Panc1 (cell line): ENCODE data around the gene GFI1B. TPM values are rescaled to one million over a fixed set of nuclear protein-coding genes. Genes with fewer than 3 reads are reported as not detected.

Source experiments
- ATAC-seq: fragments of 200-7000 bp; cut with Tn5 transposase; 2 replicates; pipeline ENCODE4 v1.9.1; 2020; ENCODE audit warnings: mild to moderate bottlenecking, moderate library complexity
- BruUV-seq: library from RNA; stranded (reverse); fragments of 400-500 nt; replicated peaks from 2 replicates; lab custom pipeline; 2021; lab: Mats Ljungman, UMichigan
- CTCF ChIA-PET: fragments of 300-600 bp; sonication (Branson Sonifier 250); formaldehyde crosslinking; loops from one replicate; lab custom pipeline; 2022; ENCODE audit warnings: antibody characterized with exemption; lab: Charles Lee
- POLR2A ChIA-PET: fragments of 300-600 bp; sonication (Branson Sonifier 250); formaldehyde crosslinking; loops from one replicate; lab custom pipeline; 2022; ENCODE audit warnings: antibody characterized with exemption; lab: Charles Lee
- DNase-seq: peaks from one replicate; pipeline ENCODE4 v3.0.0-alpha.2; 2010; ENCODE audit warnings: low read depth, low spot score
- H3K27ac ChIP-seq: 2 replicates; pipeline ENCODE4 v1.5.1; 2011; ENCODE audit warnings: mild to moderate bottlenecking, low read length, inconsistent platforms
- H3K27me3 ChIP-seq: fragments of 200-500 bp; sonication (Bioruptor generic); 2 replicates; pipeline ENCODE4 v1.6.0; 2014; ENCODE audit warnings: low read length, inconsistent platforms; ENCODE audit not compliant: control insufficient read depth, insufficient read depth
- H3K36me3 ChIP-seq: fragments of 200-500 bp; sonication (Bioruptor generic); 2 replicates; pipeline ENCODE4 v1.5.1; 2014; ENCODE audit warnings: inconsistent platforms, mild to moderate bottlenecking, low read length, moderate library complexity; ENCODE audit not compliant: control insufficient read depth, insufficient read depth
- H3K4me1 ChIP-seq: 2 replicates; pipeline ENCODE4 v1.5.1; 2011; ENCODE audit warnings: inconsistent platforms, mild to moderate bottlenecking, low read length, moderate library complexity; ENCODE audit not compliant: control insufficient read depth, insufficient read depth
- H3K4me3 ChIP-seq, 2 experiments: 2 replicates each; pipeline ENCODE4 v1.5.1; 2011 to 2012; ENCODE audit warnings: low read depth in 2 of 2, low read length in 2 of 2, mild to moderate bottlenecking in 2 of 2, inconsistent platforms in 1 of 2, moderate library complexity in 1 of 2
- H3K9me3 ChIP-seq: fragments of 200-500 bp; sonication (Bioruptor generic); 2 replicates; pipeline ENCODE4 v1.5.1; 2014; ENCODE audit warnings: low read depth, mild to moderate bottlenecking, inconsistent platforms, low read length, moderate library complexity; ENCODE audit not compliant: control insufficient read depth, insufficient read depth
- CTCF ChIP-seq: fragments of 450-650 bp; IDR thresholded peaks from 2 replicates; pipeline ENCODE4 v1.5.1; 2017; ENCODE audit warnings: mild to moderate bottlenecking
- POLR2AphosphoS5 ChIP-seq: IDR thresholded peaks from 2 replicates; pipeline ENCODE4 v1.6.1; 2012; ENCODE audit warnings: mild to moderate bottlenecking, low read depth, low read length, moderate library complexity
- SIN3A ChIP-seq: IDR thresholded peaks from 2 replicates; pipeline ENCODE4 v1.6.1; 2012; ENCODE audit warnings: low read depth, mild to moderate bottlenecking, low read length, moderate library complexity, borderline replicate concordance; ENCODE audit not compliant: insufficient read depth
- TCF7L2 ChIP-seq: IDR thresholded peaks from 2 replicates; pipeline ENCODE4 v1.6.1; 2011; ENCODE audit warnings: mild to moderate bottlenecking, low read depth, low read length, inconsistent platforms
- in situ Hi-C: cut with HindIII; loops from 2 replicates; pipeline ENCODE4 v1.10.0; 2016; ENCODE audit warnings: low sequenced_read_pairs, low pct_unique_long_range_greater_than_20kb
- intact Hi-C: fragments of 100-400 bp; cut with micrococcal nuclease; formaldehyde crosslinking; loops from one replicate; pipeline ENCODE4 v1.10.0; 2022; ENCODE audit not compliant: unreplicated experiment
- total RNA-seq: library from RNA; stranded (reverse); gene quantifications from one replicate; pipeline ENCODE4 v1.2.1, GENCODE V29; 2021; ENCODE audit not compliant: unreplicated experiment
- TF ChIP-seq, protein P1 (sequence below), 2 experiments: IDR thresholded peaks; 2 replicates each; pipeline ENCODE4 v1.6.1; 2011 to 2012; ENCODE audit warnings: low read depth in 2 of 2, control low read depth in 1 of 2, low read length in 1 of 2, mild to moderate bottlenecking in 1 of 2, moderate library complexity in 1 of 2; ENCODE audit not compliant: insufficient read depth in 1 of 2

GFI1B gene
- total RNA-seq, 1 experiment from 2014 or later = 0.08 TPM

DNA sequence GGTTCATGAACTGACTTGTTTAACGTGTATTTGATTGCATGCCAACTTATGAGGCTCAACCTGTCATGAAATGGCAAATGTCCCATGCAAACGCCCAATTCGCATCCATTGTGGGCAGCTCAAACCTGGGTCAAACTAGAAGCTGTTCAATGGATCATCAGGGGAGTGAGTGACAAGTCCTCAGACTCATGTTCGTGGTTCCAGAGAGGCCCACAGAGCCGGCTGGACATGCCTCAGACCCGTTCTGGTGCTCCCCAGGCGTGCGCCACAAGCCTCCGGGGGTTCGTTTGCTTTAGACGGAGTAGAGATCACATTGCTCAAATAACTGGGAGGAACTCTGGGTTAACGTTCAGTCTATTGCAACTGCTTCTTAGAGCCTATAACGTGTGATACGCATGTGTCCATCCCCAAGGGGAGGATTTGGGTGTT lies 15.0 kb downstream of the GFI1B start:
- Histone ChIP-seq H3K4me1 (no peaks in the 10 kb centered on the region), H3K27ac (no peak overlapping the region), H3K4me3 (no peak overlapping the region), H3K9me3 (no peaks in the 10 kb centered on the region), H3K27me3 (no peaks in the 10 kb centered on the region), H3K36me3 (no peaks in the 10 kb centered on the region)
- POLR2A ChIA-PET = no interaction called here
- TF ChIP-seq CTCF (no peak), TCF7L2 (no peak), SIN3A (no peak), POLR2AphosphoS5 (no peak)
- TF ChIP-seq, protein P1, sequence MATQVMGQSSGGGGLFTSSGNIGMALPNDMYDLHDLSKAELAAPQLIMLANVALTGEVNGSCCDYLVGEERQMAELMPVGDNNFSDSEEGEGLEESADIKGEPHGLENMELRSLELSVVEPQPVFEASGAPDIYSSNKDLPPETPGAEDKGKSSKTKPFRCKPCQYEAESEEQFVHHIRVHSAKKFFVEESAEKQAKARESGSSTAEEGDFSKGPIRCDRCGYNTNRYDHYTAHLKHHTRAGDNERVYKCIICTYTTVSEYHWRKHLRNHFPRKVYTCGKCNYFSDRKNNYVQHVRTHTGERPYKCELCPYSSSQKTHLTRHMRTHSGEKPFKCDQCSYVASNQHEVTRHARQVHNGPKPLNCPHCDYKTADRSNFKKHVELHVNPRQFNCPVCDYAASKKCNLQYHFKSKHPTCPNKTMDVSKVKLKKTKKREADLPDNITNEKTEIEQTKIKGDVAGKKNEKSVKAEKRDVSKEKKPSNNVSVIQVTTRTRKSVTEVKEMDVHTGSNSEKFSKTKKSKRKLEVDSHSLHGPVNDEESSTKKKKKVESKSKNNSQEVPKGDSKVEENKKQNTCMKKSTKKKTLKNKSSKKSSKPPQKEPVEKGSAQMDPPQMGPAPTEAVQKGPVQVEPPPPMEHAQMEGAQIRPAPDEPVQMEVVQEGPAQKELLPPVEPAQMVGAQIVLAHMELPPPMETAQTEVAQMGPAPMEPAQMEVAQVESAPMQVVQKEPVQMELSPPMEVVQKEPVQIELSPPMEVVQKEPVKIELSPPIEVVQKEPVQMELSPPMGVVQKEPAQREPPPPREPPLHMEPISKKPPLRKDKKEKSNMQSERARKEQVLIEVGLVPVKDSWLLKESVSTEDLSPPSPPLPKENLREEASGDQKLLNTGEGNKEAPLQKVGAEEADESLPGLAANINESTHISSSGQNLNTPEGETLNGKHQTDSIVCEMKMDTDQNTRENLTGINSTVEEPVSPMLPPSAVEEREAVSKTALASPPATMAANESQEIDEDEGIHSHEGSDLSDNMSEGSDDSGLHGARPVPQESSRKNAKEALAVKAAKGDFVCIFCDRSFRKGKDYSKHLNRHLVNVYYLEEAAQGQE (IDR thresholded peaks at IDR 0.05; ENCODE audit: insufficient read depth in 1 of 2, low read depth in 2 of 2, low read length in 1 of 2) = no peak
- in situ Hi-C loops (no loop called here), intact Hi-C loops (no loop called here)
- ATAC-seq (no peak), DNase-seq (no peak)
- CTCF ChIA-PET = no interaction called here
- BruUV-seq = no TSS peak

GRCh38 chr9:132994410-132995120 lies 16.1 kb downstream of the GFI1B start:
- Histone ChIP-seq H3K27me3 (no peaks in the 10 kb centered on the region), H3K4me3 (no peak overlapping the region), H3K27ac (no peak overlapping the region), H3K36me3 (no peaks in the 10 kb centered on the region), H3K9me3 (no peaks in the 10 kb centered on the region), H3K4me1 (no peaks in the 10 kb centered on the region)
- no TSS peak for BruUV-seq
- TF ChIP-seq, protein P1 (IDR thresholded peaks at IDR 0.05; ENCODE audit: insufficient read depth in 1 of 2, low read depth in 2 of 2, low read length in 1 of 2) = no peak
- TF ChIP-seq SIN3A (no peak), CTCF (no peak), POLR2AphosphoS5 (no peak), TCF7L2 (no peak)
- intact Hi-C loops (no loop called here), in situ Hi-C loops (no loop called here)
- ATAC-seq = no peak
- POLR2A ChIA-PET = no interaction called here
- CTCF ChIA-PET = interaction anchor here (0.5 kb wide), 1 partner anchor 164 kb away, joined by 3 read pairs; no protein-coding TSS in a partner anchor
- no peak for DNase-seq
